A549 (cell line): Measurements from ENCODE around the gene VRTN. TPM values are rescaled to one million over a fixed set of nuclear protein-coding genes. Genes with fewer than 3 reads are reported as not detected.
A peak's percentile ranks its signal among the peaks of the same experiment; 100 is the strongest.

Source experiments
- ATAC-seq, 2 experiments: fragments of 200-7000 bp in 1 of 2; fragments of >200 bp in 1 of 2; cut with Nextera tagmentation in 1 of 2; cut with Tn5 transposase in 1 of 2; 3 replicates each; pipeline versions ENCODE4 v1.8.0 to v1.9.1; 2018 to 2020; ENCODE audit warnings: mild to moderate bottlenecking in 1 of 2, moderate library complexity in 1 of 2
- CTCF ChIA-PET: fragments of 300-600 bp; sonication (Branson Sonifier 250); formaldehyde crosslinking; extraction: SDS; loops from one replicate; lab custom pipeline; 2021; ENCODE audit warnings: antibody characterized with exemption, inconsistent platforms; lab: Yijun Ruan, JAX
- POLR2A ChIA-PET: fragments of 350-600 bp; formaldehyde crosslinking; extraction: SDS; loops from one replicate; lab custom pipeline; 2021; ENCODE audit warnings: antibody characterized with exemption, inconsistent platforms; lab: Yijun Ruan, JAX
- DNase-seq, 2 experiments: peaks; one replicate each; pipeline versions ENCODE4 v3.0.0 to v3.0.0-alpha.2; 2011 to 2016; ENCODE audit warnings: low read depth in 1 of 2, low spot score in 1 of 2
- FAIRE-seq: peaks from 2 replicates; lab custom pipeline; 2011; peaks lifted over from hg19 to GRCh38; lab: Jason Lieb, UNC
- H3K27ac ChIP-seq, 2 experiments: fragments of >200 bp; sonication (Bioruptor Twin); formaldehyde crosslinking; 3 replicates each; pipeline ENCODE4 v1.5.1; 2016 to 2017
- H3K4me1 ChIP-seq: fragments of >200 bp; sonication (Bioruptor Twin); formaldehyde crosslinking; 3 replicates; pipeline ENCODE4 v1.6.1; 2016
- H3K4me2 ChIP-seq: fragments of >200 bp; sonication (Bioruptor Twin); formaldehyde crosslinking; 3 replicates; pipeline ENCODE4 v1.6.1; 2016
- H3K4me3 ChIP-seq: fragments of >200 bp; sonication (Bioruptor Twin); formaldehyde crosslinking; 3 replicates; pipeline ENCODE4 v1.5.1; 2016
- H3K9me3 ChIP-seq: fragments of >200 bp; sonication (Bioruptor Twin); formaldehyde crosslinking; 3 replicates; pipeline ENCODE4 v1.6.1; 2016
- ATOH8 ChIP-seq: fragments of 250-450 bp; sonication (Bioruptor Pico); IDR thresholded peaks from 2 replicates; pipeline ENCODE4 v1.5.0; 2020; ENCODE audit warnings: low read depth, mild to moderate bottlenecking, moderate library complexity
- BCL3 ChIP-seq: fragments of >200 bp; sonication (Bioruptor Twin); formaldehyde crosslinking; IDR thresholded peaks from 3 replicates; pipeline ENCODE4 v1.6.1; 2016
- BHLHE40 ChIP-seq: IDR thresholded peaks from 2 replicates; pipeline ENCODE4 v1.6.1; 2012; ENCODE audit warnings: low read depth, low read length, inconsistent platforms
- CHD2 ChIP-seq: fragments of 150-350 bp; IDR thresholded peaks from 2 replicates; pipeline ENCODE4 v1.6.1; 2014; ENCODE audit warnings: low read length; ENCODE audit not compliant: partially characterized antibody
- EHF ChIP-seq: fragments of 250-450 bp; sonication (Bioruptor Pico); IDR thresholded peaks from 2 replicates; pipeline ENCODE4 v1.5.0; 2020; ENCODE audit warnings: mild to moderate bottlenecking
- HDAC2 ChIP-seq: fragments of 200-600 bp; sonication (generic); IDR thresholded peaks from 2 replicates; pipeline ENCODE4 v1.6.1; 2016
- HES2 ChIP-seq: fragments of >200 bp; sonication (Bioruptor Twin); formaldehyde crosslinking; IDR thresholded peaks from 2 replicates; pipeline ENCODE4 v1.6.1; 2016
- HMGXB4 ChIP-seq: fragments of 250-450 bp; sonication (Bioruptor Pico); IDR thresholded peaks from 2 replicates; pipeline ENCODE4 v1.5.0; 2021; ENCODE audit warnings: mild to moderate bottlenecking, moderate library complexity, borderline replicate concordance
- HOXA7 ChIP-seq: fragments of 250-450 bp; sonication (Bioruptor Pico); IDR thresholded peaks from 2 replicates; pipeline ENCODE4 v1.5.0; 2020; ENCODE audit warnings: mild to moderate bottlenecking, moderate library complexity
- JUN ChIP-seq, 2 experiments: fragments of >200 bp; sonication (Bioruptor Twin); formaldehyde crosslinking; IDR thresholded peaks; 2 replicates in 1 of 2; 3 replicates in 1 of 2; pipeline ENCODE4 v1.6.1; 2016 to 2017
- MAFK ChIP-seq: fragments of 450-650 bp; IDR thresholded peaks from 2 replicates; pipeline ENCODE4 v1.6.1; 2014; ENCODE audit not compliant: partially characterized antibody
- MYC ChIP-seq: IDR thresholded peaks from 2 replicates; pipeline ENCODE4 v1.6.1; 2012; ENCODE audit warnings: mild to moderate bottlenecking, inconsistent platforms, low read length, improper control_type of control experiment, borderline replicate concordance
- NR3C1 ChIP-seq: fragments of >200 bp; sonication (Bioruptor Twin); formaldehyde crosslinking; IDR thresholded peaks from 3 replicates; pipeline ENCODE4 v1.6.1; 2017
- PHF8 ChIP-seq: fragments of 200-600 bp; sonication (generic); IDR thresholded peaks from 2 replicates; pipeline ENCODE4 v1.6.1; 2016; ENCODE audit warnings: low read depth, mild to moderate bottlenecking, antibody characterized with exemption, moderate library complexity, borderline replicate concordance
- POLR2AphosphoS2 ChIP-seq: conservative IDR thresholded peaks from 2 replicates; pipeline ENCODE4 v1.6.1; 2012; ENCODE audit warnings: low read length, improper control_type of control experiment, inconsistent platforms
- TP53 ChIP-seq: fragments of 250-450 bp; sonication (Bioruptor Pico); IDR thresholded peaks from 2 replicates; pipeline ENCODE4 v1.5.0; 2021; ENCODE audit warnings: mild to moderate bottlenecking, moderate library complexity
- ZNF302 ChIP-seq: fragments of 250-450 bp; sonication (Bioruptor Pico); IDR thresholded peaks from 2 replicates; pipeline ENCODE4 v1.9.0; 2021; ENCODE audit warnings: inconsistent platforms, mild to moderate bottlenecking, moderate library complexity
- ZSCAN20 ChIP-seq: fragments of 250-450 bp; sonication (Bioruptor Pico); IDR thresholded peaks from 2 replicates; pipeline ENCODE4 v1.8.0; 2022; ENCODE audit warnings: mild to moderate bottlenecking, moderate library complexity
- WGBS: methylation state at CpG from one replicate; pipeline ENCODE4 v1.1.6; 2017; ENCODE audit errors: missing lambda C conversion rate; 5-methylcytosine and 5-hydroxymethylcytosine counted together
- polyA plus RNA-seq, 4 experiments: library from polyadenylated mRNA; depleted of rRNA in 3 of 4; stranded (reverse); fragments of >200 nt; fragmentation: RNase III in 1 of 4; extraction: RNeasy Plus Mini Kit Qiagen cat#74134 plus additional on column Dnase treatment in 1 of 4; gene quantifications; 2 replicates in 3 of 4; 3 replicates in 1 of 4; pipeline ENCODE4 v1.2.3, GENCODE V29; 2011 to 2017

The VRTN gene
- polyA plus RNA-seq, 2 of the 4 experiments (the other 2 are of a cell fraction) = not detected

- TF ChIP-seq ZSCAN20 (no peak), BCL3 (no peak), HMGXB4 (CRISPR knock-in tag) (no peak), BHLHE40 (no peak)
These were observed 43.2 kb downstream of the VRTN start (continued) for GRCh38 chr14:74391479-74391878.

DNA sequence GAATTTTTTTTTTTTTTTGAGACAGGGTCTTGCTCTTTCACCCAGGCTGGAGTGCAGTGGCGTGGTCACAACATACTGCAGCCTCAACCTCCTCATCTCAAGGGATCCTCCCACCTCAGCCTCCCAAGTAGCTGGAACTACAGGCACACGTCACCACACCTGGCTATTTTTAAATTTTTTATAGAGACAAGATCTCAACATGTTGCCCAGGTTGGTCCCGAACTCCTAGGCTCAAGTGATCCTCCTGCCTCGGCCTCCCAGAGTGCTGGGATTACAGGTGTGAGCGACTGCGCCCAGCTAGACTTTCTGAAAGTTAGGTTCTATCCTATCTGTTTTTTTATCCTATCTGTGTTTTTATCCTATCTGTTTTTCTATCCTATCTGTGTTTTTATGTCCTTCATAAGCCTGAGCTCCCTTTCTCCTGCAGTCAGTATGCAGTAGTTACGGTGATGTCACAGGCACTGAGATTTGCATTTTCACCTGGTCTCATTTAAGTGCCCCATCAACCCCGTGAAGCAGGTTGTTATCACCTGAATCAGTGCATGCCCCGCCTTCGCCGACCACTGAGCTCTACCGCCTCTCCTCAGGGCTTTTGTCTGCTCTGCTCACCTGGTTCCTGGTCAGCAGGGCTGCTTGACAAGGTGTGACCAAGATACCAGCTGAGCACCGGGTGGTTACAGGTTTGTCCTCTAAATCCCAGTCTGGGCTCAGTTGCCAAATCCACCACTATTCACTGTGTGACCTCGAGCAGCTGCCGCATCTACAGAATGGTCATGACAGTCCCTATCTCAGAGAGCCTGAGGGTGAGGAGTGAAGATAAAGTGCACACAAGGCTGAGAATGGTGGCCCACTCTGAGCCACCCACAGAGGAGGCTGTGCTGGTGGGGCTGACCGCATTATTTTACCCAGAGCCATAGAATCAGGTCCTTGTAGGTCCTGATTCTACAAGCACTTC, 44.6 kb downstream of the VRTN start:
- TF ChIP-seq BHLHE40 = no peak
- no peak for DNase-seq
- CTCF ChIA-PET = interaction anchor here (0.6 to 0.7 kb wide), 2 partner anchors 24 to 296 kb away, joined by 3 read pairs; no protein-coding TSS in a partner anchor
- no peak for FAIRE-seq
- H3K4me2 ChIP-seq = no peak overlapping the region
- no peaks in the 10 kb centered on the region for H3K4me1 ChIP-seq
- H3K9me3 ChIP-seq = no peaks in the 10 kb centered on the region
- POLR2A ChIA-PET = no interaction called here
- no peak for ATAC-seq
- no peak overlapping the region for H3K27ac ChIP-seq
- no peak overlapping the region for H3K4me3 ChIP-seq
- WGBS = 52% methylated on average over 16 of the region's 16 CpGs

DNA sequence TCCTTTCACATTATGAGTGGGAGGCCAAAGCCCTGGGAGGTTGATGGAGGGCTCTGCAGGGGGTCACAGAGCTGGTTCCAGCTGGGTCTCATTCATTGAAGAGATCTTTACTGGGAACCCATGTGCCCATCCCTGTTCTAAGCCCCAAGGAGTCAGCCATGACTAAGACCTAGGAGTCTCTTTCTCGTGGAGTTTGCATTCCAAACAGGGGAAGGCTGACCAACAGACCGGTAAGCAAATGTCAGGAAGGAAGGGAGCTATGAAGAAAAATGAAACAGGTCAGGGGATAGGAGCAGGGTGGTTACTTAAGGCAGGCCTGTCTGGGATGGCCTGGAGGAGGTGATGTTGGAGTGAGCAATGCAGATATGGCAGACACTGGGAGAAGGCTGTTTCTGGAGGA, 46.3 kb downstream of the VRTN start:
- no peak for DNase-seq

DNA sequence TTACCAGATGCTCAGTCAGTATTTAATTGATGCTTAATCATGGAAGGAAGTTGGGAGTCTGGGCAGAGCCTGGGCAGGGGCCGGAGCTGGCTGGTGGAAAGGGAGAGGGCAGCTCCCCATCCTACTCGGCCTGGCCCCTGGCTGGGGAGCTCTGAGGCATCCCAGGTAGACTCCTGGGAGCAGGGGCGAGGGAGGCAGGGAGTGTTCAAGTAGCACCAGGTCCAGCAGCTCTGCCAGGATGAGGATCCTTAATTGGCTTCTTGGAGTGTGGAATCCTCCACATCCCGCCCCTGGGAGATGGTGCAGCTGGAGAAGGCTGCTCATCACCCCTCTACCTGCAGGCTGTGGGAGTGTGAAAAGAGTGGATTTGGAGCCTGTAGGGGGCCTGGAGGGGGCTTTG, 46.8 kb downstream of the VRTN start:
- WGBS = 19% methylated on average over 4 of the region's 4 CpGs
- no peak for FAIRE-seq
- ChIA-PET POLR2A (no interaction called here), CTCF (interaction anchor here (1.4 to 1.6 kb wide), 2 partner anchors 16 to 24 kb away, joined by 3 to 4 read pairs; no protein-coding TSS in a partner anchor)
- H3K4me3 ChIP-seq = no peak overlapping the region
- no peak for DNase-seq
- no peaks in the 10 kb centered on the region for H3K4me1 ChIP-seq
- ATAC-seq = no peak; a peak in 1 of 6 replicates
- no peak overlapping the region for H3K4me2 ChIP-seq
- H3K27ac ChIP-seq = no peak overlapping the region
- H3K9me3 ChIP-seq = no peaks in the 10 kb centered on the region
- no peak for TF ChIP-seq MAFK
- no peak for TF ChIP-seq EHF (CRISPR knock-in tag)

More for the DNA sequence above, 46.3 kb downstream of the VRTN start:
- no peak for TF ChIP-seq HOXA7 (CRISPR knock-in tag)
- no peak for TF ChIP-seq JUN (IDR thresholded peaks at IDR 0.05)
- no peak for TF ChIP-seq ZNF302
- no peak for TF ChIP-seq TP53 (CRISPR knock-in tag)
- TF ChIP-seq CHD2 = no peak
- TF ChIP-seq MYC = no peak
- no peak for TF ChIP-seq PHF8
- TF ChIP-seq EHF (CRISPR knock-in tag) = no peak
- no peak for TF ChIP-seq NR3C1
- TF ChIP-seq HDAC2 = no peak
- no peak for TF ChIP-seq HES2
- no peak for TF ChIP-seq POLR2AphosphoS2
- TF ChIP-seq ATOH8 (CRISPR knock-in tag) = no peak
- H3K9me3 ChIP-seq = no peaks in the 10 kb centered on the region
- peak in 1 of 2 experiments; percentile 43; a peak in 2 of 6 replicates for ATAC-seq
- H3K4me1 ChIP-seq = no peaks in the 10 kb centered on the region
- POLR2A ChIA-PET = no interaction called here
- H3K27ac ChIP-seq = no peak overlapping the region
- H3K4me2 ChIP-seq = no peak overlapping the region
- no peak for FAIRE-seq
- CTCF ChIA-PET = interaction anchor here (1.4 to 1.6 kb wide), 2 partner anchors 17 to 24 kb away, joined by 3 to 4 read pairs; no protein-coding TSS in a partner anchor
- no peak overlapping the region for H3K4me3 ChIP-seq
- 17% methylated on average over 2 of the region's 2 CpGs for WGBS
